Loucy (cell line): Measurements from ENCODE around the gene CAMK1.

ENCODE experiments used
- H2AFZ ChIP-seq: fragments of 200-600 bp; sonication (generic); 2 replicates; pipeline ENCODE4 v1.6.0; 2016; ENCODE audit warnings: antibody characterized with exemption, mild to moderate bottlenecking, low read length, moderate library complexity
- H3F3A ChIP-seq: fragments of 200-600 bp; 2 replicates; pipeline ENCODE4 v1.6.0; 2016; ENCODE audit warnings: antibody characterized with exemption, low read depth, mild to moderate bottlenecking
- H3K27me3 ChIP-seq: fragments of 200-600 bp; sonication (generic); 2 replicates; pipeline ENCODE4 v1.6.1; 2014; ENCODE audit warnings: low read length, mild to moderate bottlenecking; ENCODE audit not compliant: insufficient read depth, poor library complexity, severe bottlenecking
- H3K36me3 ChIP-seq: fragments of 200-600 bp; sonication (generic); 2 replicates; pipeline ENCODE4 v1.6.1; 2016; ENCODE audit warnings: low read length; ENCODE audit not compliant: insufficient read depth
- H3K4me1 ChIP-seq: fragments of 200-600 bp; sonication (generic); 2 replicates; pipeline ENCODE4 v1.5.1; 2014; ENCODE audit warnings: low read length, mild to moderate bottlenecking; ENCODE audit not compliant: insufficient read depth, poor library complexity, severe bottlenecking
- H3K4me2 ChIP-seq: fragments of 200-600 bp; sonication (generic); 2 replicates; pipeline ENCODE4 v1.6.0; 2014; ENCODE audit warnings: antibody characterized with exemption, low read length, low read depth, mild to moderate bottlenecking; ENCODE audit not compliant: poor library complexity, severe bottlenecking
- H3K4me3 ChIP-seq: fragments of 200-600 bp; sonication (generic); 2 replicates; pipeline ENCODE4 v1.5.1; 2014; ENCODE audit warnings: low read length, mild to moderate bottlenecking, mixed read lengths; ENCODE audit not compliant: poor library complexity, severe bottlenecking
- H3K79me2 ChIP-seq: fragments of 200-600 bp; sonication (generic); 2 replicates; pipeline ENCODE4 v1.6.1; 2014; ENCODE audit warnings: low read length; ENCODE audit not compliant: insufficient read depth
- H3K9ac ChIP-seq: fragments of 200-600 bp; sonication (generic); 2 replicates; pipeline ENCODE4 v1.6.0; 2014; ENCODE audit warnings: mild to moderate bottlenecking, low read depth, low read length, moderate library complexity; ENCODE audit not compliant: poor library complexity, severe bottlenecking
- H3K9me2 ChIP-seq: fragments of 200-600 bp; sonication (generic); replicated peaks from 2 replicates; pipeline ENCODE4 v1.6.1; 2016; ENCODE audit warnings: low read depth, low read length, mixed read lengths
- H3K9me3 ChIP-seq: fragments of 200-600 bp; sonication (generic); 2 replicates; pipeline ENCODE4 v1.6.1; 2014; ENCODE audit warnings: mild to moderate bottlenecking, antibody characterized with exemption, low read length, low read depth; ENCODE audit not compliant: insufficient read depth
- H4K20me1 ChIP-seq: fragments of 200-600 bp; sonication (generic); 2 replicates; pipeline ENCODE4 v1.6.0; 2014; ENCODE audit warnings: antibody characterized with exemption, low read length, mild to moderate bottlenecking; ENCODE audit not compliant: insufficient read depth, poor library complexity, severe bottlenecking
- CTCF ChIP-seq: fragments of 200-600 bp; sonication (generic); conservative IDR thresholded peaks from 2 replicates; pipeline ENCODE4 v1.5.1; 2014; ENCODE audit warnings: mild to moderate bottlenecking, antibody characterized with exemption, low read length
- EZH2phosphoT487 ChIP-seq: fragments of 200-600 bp; IDR thresholded peaks from 2 replicates; pipeline ENCODE4 v1.6.1; 2018; ENCODE audit warnings: antibody characterized with exemption, mild to moderate bottlenecking, moderate library complexity, borderline replicate concordance

Gene CAMK1

GRCh38 chr3:9780458-9780812 lies 10.7 kb upstream of the CAMK1 start:
- Histone ChIP-seq H2AFZ (no peak overlapping the region), H3K9ac (peak overlapping the region; percentile 75), H3K4me1 (peaks cover 60% of the 10 kb centered on the region), H3K9me3 (no peaks in the 10 kb centered on the region), H3K4me3 (peak overlapping the region; percentile 61), H3K4me2 (peak overlapping the region; percentile 92), H3K36me3 (peaks cover 3% of the 10 kb centered on the region; the same call in 1 of the 2 replicates), H4K20me1 (no peaks in the 10 kb centered on the region), H3K79me2 (peaks cover 4% of the 10 kb centered on the region; the same call in 1 of the 2 replicates), H3K9me2 (no peaks in the 10 kb centered on the region), H3F3A (peaks cover 13% of the 10 kb centered on the region), H3K27me3 (no peaks in the 10 kb centered on the region)
- TF ChIP-seq CTCF (no peak), EZH2phosphoT487 (no peak)

GRCh38 chr3:9779721-9780457 lies 10.1 kb upstream of the CAMK1 start:
- H3K9ac ChIP-seq, result peak overlapping the region; percentile 75
- H3K4me3 ChIP-seq, result peak overlapping the region; percentile 61
- peaks cover 13% of the 10 kb centered on the region for H3F3A ChIP-seq
- no peaks in the 10 kb centered on the region for H4K20me1 ChIP-seq
- peak overlapping the region; percentile 92 for H3K4me2 ChIP-seq
- H2AFZ ChIP-seq, result 0 out of 2 replicates have a peak overlapping the region, but pooled peaks have one; percentile 12
- H3K36me3 ChIP-seq, result peaks cover 3% of the 10 kb centered on the region; the same call in 1 of the 2 replicates
- TF ChIP-seq CTCF (no peak), EZH2phosphoT487 (no peak)
- H3K9me3 ChIP-seq, result no peaks in the 10 kb centered on the region
- H3K4me1 ChIP-seq, result peaks cover 60% of the 10 kb centered on the region
- no peaks in the 10 kb centered on the region for H3K9me2 ChIP-seq
- H3K79me2 ChIP-seq, result peaks cover 4% of the 10 kb centered on the region; the same call in 1 of the 2 replicates
- no peaks in the 10 kb centered on the region for H3K27me3 ChIP-seq

GRCh38 chr3:9779075-9779593 lies 9.4 kb upstream of the CAMK1 start:
- TF ChIP-seq CTCF, result no peak
- TF ChIP-seq EZH2phosphoT487, result no peak
- no peaks in the 10 kb centered on the region for H3K27me3 ChIP-seq
- peak overlapping the region; percentile 61 for H3K4me3 ChIP-seq
- H3F3A ChIP-seq, result peaks cover 13% of the 10 kb centered on the region
- no peaks in the 10 kb centered on the region for H4K20me1 ChIP-seq
- no peaks in the 10 kb centered on the region for H3K9me3 ChIP-seq
- no peaks in the 10 kb centered on the region for H3K9me2 ChIP-seq
- no peak overlapping the region for H2AFZ ChIP-seq
- H3K9ac ChIP-seq, result peak overlapping the region; percentile 75
- peaks cover 4% of the 10 kb centered on the region; the same call in 1 of the 2 replicates for H3K79me2 ChIP-seq
- peaks cover 3% of the 10 kb centered on the region; the same call in 1 of the 2 replicates for H3K36me3 ChIP-seq
- H3K4me1 ChIP-seq, result peaks cover 60% of the 10 kb centered on the region
- peak overlapping the region; percentile 92 for H3K4me2 ChIP-seq
